GM12875 (cell line): ENCODE results near the gene PHF19.

Experiments
- H3K4me3 ChIP-seq: one replicate; pipeline ENCODE4 v1.5.1; 2011; ENCODE audit warnings: low read depth, low read length, control low read depth
- TF ChIP-seq, protein P1 (sequence below): IDR thresholded peaks from 2 replicates; pipeline ENCODE4 v1.5.1; 2011; ENCODE audit warnings: low read depth, mild to moderate bottlenecking, control low read depth, inconsistent platforms, low read length, moderate library complexity, borderline replicate concordance; ENCODE audit not compliant: insufficient read depth

The PHF19 gene

DNA sequence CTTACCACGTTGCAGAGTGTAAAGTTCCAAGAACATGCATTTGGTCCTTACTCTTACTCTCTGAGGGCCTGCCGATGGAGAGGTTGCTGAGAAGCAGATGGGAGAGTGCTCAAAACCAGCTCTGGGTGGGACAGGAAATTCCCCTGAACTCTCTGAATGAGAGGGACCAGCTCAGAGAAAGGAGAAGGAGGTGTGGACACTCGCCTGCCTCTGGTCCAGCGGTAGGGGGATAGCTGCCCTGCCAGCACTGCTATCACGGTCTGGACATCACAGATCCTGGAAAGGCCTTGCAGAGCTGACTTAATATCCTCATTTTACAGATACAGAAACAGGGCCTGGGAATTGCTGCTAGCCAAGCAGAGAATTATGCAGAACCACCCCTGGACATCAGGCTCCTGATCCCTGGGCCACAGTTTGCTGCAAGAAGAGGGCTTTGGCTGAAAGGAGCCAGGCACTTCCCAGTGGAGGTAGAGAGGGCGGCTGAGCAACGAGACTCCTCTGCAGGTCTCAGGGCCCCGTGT, 44.7 kb upstream of the PHF19 start:
- peak overlapping the region; percentile 44 for H3K4me3 ChIP-seq

DNA sequence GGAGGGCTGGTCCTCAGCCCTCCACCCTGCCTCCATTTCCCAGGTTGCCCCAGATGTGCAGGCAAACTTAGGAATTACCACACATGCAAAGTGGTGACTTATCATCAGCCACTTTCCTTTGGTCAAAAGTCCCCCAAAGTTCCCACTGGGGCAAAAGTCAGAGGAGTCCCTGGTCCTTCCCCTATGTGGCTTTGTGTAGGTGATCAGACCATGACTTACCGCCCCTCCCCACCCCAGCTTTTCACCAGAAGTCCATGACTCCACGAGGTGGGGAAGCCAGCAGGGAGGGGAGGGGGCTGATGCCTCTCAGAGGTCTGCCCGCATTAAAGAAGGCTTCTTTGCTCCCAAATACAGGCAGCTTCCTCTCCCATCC, 43.8 kb upstream of the PHF19 start:
- H3K4me3 ChIP-seq = peak overlapping the region; percentile 22
- TF ChIP-seq, protein P1, sequence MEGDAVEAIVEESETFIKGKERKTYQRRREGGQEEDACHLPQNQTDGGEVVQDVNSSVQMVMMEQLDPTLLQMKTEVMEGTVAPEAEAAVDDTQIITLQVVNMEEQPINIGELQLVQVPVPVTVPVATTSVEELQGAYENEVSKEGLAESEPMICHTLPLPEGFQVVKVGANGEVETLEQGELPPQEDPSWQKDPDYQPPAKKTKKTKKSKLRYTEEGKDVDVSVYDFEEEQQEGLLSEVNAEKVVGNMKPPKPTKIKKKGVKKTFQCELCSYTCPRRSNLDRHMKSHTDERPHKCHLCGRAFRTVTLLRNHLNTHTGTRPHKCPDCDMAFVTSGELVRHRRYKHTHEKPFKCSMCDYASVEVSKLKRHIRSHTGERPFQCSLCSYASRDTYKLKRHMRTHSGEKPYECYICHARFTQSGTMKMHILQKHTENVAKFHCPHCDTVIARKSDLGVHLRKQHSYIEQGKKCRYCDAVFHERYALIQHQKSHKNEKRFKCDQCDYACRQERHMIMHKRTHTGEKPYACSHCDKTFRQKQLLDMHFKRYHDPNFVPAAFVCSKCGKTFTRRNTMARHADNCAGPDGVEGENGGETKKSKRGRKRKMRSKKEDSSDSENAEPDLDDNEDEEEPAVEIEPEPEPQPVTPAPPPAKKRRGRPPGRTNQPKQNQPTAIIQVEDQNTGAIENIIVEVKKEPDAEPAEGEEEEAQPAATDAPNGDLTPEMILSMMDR = no peak

More for the DNA sequence above, 44.7 kb upstream of the PHF19 start:
- TF ChIP-seq, protein P1 = no peak

DNA sequence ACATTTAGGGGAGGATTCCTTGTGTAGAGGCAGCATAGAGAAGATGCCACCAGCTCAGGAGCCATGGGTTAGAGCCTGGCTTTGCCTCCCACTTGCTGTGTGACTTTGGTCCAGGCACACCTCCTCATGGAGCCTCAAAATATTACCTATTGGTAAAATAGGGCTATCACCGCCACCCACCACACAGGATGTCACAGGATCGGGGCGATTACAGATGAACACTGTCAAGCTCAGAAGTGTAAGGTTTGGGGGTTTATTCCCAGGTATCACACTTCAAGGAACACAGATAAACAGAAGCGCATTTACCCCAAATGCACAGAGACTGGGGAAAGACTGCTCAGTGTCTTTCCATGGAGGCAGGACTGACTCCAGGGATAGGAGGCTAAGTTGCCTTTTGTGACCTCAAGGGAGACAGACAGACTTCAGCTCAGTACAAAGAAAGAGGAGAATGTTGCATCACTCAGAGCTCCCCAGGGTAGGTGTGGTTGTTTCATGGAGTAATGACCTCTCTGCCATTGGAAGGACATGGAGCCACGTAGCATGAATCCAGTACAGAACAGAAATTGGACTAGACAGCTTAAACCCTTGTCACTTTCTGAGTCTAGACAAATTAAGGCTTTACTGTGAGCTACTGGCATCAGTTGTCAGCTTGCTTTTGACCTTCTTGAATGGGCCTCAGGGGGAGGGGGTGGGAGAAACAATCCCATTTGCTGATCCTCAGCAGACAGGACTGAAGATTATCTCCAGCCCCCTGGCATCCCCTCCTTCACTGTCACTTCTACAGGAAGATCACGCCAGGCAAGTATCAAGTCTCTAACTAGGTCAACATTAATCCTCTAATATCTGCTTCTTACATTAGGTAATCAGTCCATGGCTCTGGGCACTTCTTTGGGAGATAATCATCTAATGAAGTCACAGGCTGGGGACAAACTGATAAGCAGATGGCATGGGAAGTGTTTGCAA, 43.1 kb upstream of the PHF19 start:
- TF ChIP-seq, protein P1 = no peak
- peak overlapping the region; percentile 22 for H3K4me3 ChIP-seq

DNA sequence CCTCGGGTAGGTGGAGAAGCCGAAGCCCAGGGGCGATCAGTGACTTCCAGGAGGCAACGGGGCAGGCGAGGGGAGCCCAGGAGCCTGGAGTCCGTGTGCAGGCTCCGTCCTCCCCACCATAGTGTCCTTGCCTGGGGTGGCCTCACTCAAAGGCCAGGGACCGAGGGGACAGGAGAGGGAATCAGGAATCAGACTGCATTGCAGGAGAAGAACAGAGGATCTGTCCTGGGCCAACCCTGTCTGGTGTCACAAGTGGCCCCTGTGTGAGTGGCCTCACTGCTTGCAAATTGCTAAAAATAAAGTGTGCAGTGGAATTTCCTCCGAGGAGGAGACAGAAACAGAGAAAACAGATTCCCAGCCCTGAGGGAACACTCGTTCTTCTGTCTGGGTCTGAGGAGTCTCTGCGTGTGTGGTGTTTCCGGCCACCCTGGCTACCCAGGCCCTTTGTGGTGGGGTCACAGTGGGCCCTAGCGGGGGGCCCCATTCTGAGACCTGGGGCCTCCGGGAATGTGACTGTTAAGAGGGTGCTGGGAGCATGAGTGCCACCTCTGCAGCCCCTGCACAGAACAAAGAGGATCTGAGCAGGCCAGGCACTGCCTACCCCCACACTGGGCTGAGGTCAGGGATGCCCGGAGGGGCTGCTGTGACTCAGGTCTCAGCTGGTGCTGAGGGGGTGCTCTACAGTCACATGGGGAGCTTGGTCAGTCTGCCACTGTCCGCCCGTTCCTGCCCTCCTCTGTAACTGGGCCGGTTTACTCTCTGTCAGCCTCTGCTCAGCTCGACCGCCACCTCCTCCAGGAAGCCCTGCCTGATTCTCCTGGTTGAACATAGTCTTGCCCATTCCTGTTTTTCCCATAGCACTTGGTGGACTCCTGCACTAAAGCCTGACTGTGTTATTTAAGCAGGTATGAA, 42.2 kb upstream of the PHF19 start:
- H3K4me3 ChIP-seq = peak overlapping the region; percentile 22
- TF ChIP-seq, protein P1 = no peak

DNA sequence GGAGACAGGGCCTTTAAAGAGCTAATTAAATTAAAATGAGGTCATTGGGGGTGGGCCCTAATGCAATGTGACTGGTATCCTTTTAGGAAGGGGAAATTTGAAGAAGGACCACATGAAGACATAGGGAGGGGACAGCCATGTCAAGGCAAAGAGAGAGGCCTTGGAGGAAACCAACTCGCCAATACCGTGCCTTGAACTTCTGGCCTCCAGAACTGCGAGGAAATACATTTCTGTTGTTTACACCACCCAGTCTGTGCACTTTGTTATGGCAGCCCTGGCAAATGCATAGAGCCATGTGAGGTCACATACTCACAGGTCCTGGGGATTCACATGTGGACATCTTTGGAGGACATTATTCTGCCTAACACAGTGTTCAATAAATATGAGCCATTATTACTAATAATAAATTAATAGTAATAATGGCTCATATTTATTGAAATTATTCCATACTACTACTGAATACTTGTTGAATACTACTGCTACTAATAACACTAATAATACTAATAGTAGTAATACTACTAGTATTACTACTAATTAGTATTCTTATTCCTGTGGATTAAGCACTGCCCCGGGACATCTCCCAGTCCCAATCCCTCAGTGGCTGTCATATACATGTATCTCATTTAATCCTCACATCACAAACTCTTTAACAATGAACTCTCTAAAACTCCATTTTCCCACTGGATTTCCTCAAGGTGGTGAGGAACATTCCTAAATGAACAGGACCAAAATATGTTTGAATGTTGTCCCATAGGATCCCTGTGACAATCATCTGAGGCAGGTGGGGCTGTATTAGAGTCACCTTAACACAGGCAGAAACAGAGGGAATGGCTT, 41.2 kb upstream of the PHF19 start:
- TF ChIP-seq, protein P1 = no peak
- H3K4me3 ChIP-seq = no peak overlapping the region
